HG03025 (cell line): ENCODE measurements around the gene DMRTA2.
"Not testable (repeated sequence)": the region's sequence is repeated elsewhere in the genome, so short reads cannot be mapped to it uniquely, and the experiment has no call there.

Source experiments
- ATAC-seq: cut with Tn5 transposase; IDR thresholded peaks from one replicate; pipeline ENCODE4 v1.9.1; 2021; ENCODE audit warnings: mild to moderate bottlenecking, moderate library complexity; ENCODE audit not compliant: unreplicated experiment, low FRiP score

The DMRTA2 gene

DNA sequence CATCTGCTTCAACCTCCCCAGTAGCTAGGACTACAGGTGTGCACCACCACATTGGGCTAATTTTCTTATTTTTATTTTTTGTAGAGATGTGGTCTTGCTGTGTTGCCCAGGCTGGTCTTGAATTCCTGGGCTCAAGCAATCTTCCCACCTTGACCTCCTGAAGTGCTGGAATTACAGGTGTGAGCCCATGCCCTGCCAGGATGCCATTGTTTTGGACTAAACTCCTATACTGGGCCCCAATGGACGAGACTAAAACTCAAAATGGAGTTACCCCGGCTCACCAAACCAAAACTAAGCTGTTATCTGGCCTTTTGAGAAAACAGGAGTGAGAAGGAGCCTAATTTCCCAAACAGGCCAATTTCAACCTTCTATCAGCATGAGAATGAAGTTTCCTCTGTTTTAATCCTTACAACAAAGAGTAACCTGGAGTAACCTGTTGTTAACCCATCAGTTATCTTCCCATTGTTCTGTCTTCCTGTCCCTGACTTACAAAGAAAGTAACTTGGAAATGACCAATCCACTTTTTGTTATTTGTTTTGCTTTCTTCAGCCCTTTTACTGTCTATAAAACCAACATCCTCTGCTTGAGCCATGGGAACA lies 29.6 kb downstream of the DMRTA2 start:
- ATAC-seq = no peak

DNA sequence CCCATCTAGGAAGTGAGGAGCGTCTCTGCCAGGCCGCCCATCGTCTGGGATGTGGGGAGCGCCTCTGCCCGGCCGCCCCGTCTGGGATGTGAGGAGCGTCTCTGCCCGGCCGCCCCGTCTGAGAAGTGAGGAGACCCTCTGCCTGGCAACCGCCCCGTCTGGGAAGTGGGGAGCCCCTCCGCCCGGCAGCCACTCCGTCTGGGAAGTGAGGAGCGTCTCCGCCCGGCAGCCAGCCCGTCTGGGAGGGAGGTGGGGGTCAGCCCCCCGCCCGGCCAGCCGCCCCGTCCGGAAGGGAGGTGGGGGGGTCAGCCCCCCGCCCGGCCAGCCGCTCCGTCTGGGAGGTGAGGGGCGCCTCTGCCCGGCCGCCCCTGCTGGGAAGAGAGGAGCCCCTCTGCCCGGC lies 41.7 kb downstream of the DMRTA2 start:
- ATAC-seq = not testable (repeated sequence)

DNA sequence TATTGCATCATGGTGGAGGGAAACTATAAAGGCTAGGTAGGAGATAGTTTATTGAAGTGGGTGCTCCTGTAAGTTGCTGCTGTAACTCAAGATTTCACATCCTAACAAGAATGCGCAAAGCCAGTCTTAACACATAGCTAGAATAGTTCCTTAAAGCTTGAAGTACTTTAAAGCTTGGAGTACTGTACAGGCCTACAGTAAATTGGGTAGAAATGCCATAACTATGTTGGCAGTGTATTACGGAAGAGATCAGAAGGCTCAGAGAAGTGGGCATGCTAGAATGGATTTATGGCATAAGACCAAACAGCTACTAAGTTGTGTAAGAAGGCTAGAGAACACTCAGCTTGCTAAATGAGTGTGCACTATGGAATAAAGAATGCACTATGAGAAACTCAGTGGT lies 44.5 kb downstream of the DMRTA2 start:
- no peak for ATAC-seq

DNA sequence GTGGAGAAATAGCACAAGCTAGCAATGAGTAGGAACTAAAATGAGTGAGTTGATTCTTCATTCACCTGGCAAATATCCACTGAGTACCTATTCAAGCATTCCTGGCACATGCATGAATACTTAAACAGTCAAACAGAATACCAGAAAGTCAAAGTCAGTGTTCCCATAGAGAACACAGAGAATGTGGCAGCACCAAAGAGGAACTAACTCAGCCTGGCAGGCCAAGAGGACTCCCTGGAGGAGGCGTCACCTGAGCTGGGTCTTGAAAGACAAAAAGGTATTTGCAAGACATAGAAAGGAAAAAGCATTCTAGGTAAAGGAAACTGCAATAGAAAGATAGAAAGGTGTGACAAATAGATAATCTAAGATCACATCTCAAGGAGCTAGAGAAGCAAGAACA lies 49.7 kb downstream of the DMRTA2 start:
- ATAC-seq = no peak

- no peak for ATAC-seq
Measured at GRCh38 chr1:50371749-50372148, 51.5 kb downstream of the DMRTA2 start.

DNA sequence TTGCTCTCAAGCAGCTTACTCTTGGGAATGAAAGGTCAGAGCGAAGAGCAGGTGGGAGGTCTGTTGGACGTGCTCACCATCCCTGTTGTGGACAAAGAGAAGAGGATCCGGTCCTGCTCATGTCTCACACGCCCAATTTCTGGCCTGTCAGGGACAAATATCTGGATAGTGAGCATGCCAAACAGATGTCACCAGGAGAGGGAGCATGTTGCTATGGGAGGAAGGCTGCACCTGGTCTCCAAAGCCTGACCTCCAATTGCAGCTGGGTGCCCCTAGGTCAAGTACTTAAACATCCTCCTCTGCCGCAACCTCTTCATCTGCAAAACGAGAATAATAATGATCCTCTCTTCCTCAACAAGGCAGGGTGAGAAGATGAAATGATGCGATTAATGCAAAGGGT lies 53.4 kb downstream of the DMRTA2 start:
- ATAC-seq = no peak

- ATAC-seq = no peak
Measured at GRCh38 chr1:50369008-50369634, 54.1 kb downstream of the DMRTA2 start.

DNA sequence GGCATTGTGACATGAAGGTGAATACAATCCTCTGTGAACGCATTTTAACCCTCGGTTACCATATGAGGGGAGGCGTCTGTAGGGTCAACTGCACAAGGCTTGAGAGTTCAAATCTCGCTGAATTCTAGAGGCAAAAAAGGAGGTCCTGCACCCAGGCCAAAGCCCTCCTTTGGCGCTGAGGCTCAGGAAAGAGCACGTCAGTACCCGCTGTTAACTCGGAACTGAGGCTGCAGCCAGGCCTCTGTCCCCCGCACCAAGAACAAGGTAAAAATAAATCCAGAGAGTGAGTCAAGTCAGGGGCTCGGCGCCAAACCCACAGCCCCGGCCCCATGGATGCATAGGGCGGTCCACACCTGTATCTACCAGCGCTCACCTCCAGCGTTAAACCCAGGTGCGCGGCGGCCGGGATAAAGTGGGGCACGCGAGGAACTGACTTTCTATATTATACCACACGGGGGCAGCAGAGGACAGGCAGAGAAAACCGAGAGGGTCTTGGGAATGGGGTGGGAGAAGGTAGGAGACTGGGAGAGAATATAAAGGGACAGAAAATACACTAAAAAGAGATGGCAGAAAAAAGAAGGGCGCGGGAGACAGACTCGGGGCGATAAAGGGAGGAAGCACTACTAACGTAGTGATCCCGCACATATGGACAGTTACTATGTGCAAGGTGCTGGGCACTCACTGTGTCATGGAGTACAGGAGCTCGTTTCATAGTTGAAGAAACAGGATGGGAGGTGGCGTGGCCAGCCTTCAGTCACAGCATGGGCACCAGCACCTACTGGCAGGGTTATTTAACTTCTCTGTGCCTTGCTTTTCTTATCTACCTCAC lies 54.9 kb downstream of the DMRTA2 start:
- ATAC-seq = no peak
